GM06990 (cell line): Measurements from ENCODE around the gene KCNK4.

ENCODE experiments used
- DNase-seq: peaks from one replicate; pipeline ENCODE4 v3.0.0-alpha.2; 2011; ENCODE audit not compliant: insufficient read length; ENCODE audit errors: extremely low read depth
- H3K27me3 ChIP-seq: replicated peaks from 2 replicates; pipeline ENCODE4 v1.6.0; 2011; ENCODE audit warnings: low read length; ENCODE audit not compliant: control insufficient read depth, insufficient read depth
- H3K36me3 ChIP-seq: 2 replicates; pipeline ENCODE4 v1.5.1; 2011; ENCODE audit warnings: low read length; ENCODE audit not compliant: control insufficient read depth, insufficient read depth
- H3K4me3 ChIP-seq: replicated peaks from 2 replicates; pipeline ENCODE4 v1.5.1; 2011; ENCODE audit warnings: low read depth, mild to moderate bottlenecking, control low read depth, low read length
- CTCF ChIP-seq: IDR thresholded peaks from 2 replicates; pipeline ENCODE4 v1.5.1; 2011; ENCODE audit warnings: low read length, control low read depth, mild to moderate bottlenecking, inconsistent platforms; ENCODE audit not compliant: insufficient read depth, poor library complexity, severe bottlenecking

Gene KCNK4

GRCh38 chr11:64296236-64296635, 5.1 kb downstream of the KCNK4 start:
- Histone ChIP-seq H3K36me3 (no peaks in the 10 kb centered on the region), H3K4me3 (no peak overlapping the region), H3K27me3 (peaks cover 5% of the 10 kb centered on the region)
- TF ChIP-seq CTCF: no peak
- no peak for DNase-seq

DNA sequence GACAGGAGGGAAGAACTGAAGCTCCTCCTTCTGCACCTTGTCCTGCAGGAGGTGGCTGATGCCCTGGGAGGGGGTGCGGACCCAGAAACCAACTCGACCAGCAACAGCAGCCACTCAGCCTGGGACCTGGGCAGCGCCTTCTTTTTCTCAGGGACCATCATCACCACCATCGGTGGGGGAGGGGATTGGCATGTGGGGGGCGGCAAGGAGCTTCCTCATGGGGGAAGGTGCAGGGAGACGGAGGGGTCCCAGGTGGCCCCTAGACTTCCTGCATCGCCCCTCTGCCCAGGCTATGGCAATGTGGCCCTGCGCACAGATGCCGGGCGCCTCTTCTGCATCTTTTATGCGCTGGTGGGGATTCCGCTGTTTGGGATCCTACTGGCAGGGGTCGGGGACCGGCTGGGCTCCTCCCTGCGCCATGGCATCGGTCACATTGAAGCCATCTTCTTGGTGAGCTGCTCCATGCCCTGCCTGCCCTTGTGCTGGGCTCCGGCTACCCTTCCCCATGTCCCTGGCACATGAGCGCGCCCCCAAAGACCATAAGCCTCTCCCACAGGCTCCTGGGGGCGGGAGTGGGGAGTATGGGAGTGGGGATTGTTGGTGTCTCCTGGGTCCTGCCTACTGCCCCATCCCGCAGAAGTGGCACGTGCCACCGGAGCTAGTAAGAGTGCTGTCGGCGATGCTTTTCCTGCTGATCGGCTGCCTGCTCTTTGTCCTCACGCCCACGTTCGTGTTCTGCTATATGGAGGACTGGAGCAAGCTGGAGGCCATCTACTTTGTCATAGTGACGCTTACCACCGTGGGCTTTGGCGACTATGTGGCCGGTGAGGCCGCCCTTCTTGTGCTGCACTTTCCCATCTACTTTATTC, 6.0 kb downstream of the KCNK4 start:
- peaks cover 5% of the 10 kb centered on the region for H3K27me3 ChIP-seq

DNA sequence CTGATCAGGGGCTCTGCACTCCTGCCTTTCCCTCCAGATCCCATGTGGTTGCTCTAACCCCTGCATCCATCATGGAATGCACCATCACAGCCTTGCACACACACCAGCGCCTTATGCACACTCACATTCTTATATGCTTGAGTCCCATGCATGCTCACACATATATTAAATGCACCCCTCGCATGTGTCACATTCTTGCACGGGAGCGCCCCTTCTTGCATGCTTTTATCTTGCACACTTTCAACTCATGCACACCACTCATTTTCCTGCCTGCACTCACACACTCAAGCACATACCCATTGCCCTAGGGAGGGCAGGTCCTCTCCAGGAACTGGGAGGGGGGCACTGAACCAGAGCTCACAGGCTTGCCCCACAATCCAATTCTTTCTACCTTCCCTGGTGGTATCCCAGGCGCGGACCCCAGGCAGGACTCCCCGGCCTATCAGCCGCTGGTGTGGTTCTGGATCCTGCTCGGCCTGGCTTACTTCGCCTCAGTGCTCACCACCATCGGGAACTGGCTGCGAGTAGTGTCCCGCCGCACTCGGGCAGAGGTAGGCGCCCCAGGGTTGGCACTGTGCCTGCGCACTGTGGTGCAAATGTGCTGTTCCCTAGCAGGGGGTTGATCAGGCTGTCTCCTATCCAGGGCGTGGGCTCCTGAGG, 6.7 kb downstream of the KCNK4 start:
- peaks cover 5% of the 10 kb centered on the region for H3K27me3 ChIP-seq
- TF ChIP-seq CTCF: no peak
- no peaks in the 10 kb centered on the region for H3K36me3 ChIP-seq
- no peak overlapping the region for H3K4me3 ChIP-seq
- no peak for DNase-seq

More for the DNA sequence above, 6.0 kb downstream of the KCNK4 start:
- DNase-seq: no peak
- no peaks in the 10 kb centered on the region for H3K36me3 ChIP-seq
- TF ChIP-seq CTCF: no peak
- no peak overlapping the region for H3K4me3 ChIP-seq

DNA sequence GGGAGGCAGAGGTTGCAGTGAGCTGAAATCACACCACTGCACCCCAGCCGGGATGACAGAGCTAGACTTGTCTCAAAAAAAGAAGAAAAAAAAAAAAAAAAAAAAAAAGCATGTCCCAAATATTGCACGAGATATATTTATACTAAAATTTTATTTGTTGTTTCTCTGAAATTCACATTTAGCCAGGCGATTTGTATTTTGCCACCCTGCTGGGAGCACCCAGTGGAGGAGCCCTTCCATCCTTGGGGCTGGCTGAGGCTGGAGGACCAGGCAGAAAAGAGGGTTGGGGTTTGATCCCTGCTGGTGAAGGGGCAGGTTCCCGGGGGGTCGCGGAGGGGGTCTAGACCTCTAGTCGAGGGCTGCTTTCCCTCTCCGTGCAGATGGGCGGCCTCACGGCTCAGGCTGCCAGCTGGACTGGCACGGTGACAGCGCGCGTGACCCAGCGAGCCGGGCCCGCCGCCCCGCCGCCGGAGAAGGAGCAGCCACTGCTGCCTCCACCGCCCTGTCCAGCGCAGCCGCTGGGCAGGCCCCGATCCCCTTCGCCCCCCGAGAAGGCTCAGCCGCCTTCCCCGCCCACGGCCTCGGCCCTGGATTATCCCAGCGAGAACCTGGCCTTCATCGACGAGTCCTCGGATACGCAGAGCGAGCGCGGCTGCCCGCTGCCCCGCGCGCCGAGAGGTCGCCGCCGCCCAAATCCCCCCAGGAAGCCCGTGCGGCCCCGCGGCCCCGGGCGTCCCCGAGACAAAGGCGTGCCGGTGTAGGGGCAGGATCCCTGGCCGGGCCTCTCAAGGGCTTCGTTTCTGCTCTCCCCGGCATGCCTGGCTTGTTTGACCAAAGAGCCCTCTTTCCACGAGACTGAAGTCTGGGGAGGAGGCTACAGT, 8.1 kb downstream of the KCNK4 start:
- H3K4me3 ChIP-seq: no peak overlapping the region
- no peak for TF ChIP-seq CTCF
- H3K36me3 ChIP-seq: no peaks in the 10 kb centered on the region
- peaks cover 5% of the 10 kb centered on the region for H3K27me3 ChIP-seq
- DNase-seq: peak; percentile 9

DNA sequence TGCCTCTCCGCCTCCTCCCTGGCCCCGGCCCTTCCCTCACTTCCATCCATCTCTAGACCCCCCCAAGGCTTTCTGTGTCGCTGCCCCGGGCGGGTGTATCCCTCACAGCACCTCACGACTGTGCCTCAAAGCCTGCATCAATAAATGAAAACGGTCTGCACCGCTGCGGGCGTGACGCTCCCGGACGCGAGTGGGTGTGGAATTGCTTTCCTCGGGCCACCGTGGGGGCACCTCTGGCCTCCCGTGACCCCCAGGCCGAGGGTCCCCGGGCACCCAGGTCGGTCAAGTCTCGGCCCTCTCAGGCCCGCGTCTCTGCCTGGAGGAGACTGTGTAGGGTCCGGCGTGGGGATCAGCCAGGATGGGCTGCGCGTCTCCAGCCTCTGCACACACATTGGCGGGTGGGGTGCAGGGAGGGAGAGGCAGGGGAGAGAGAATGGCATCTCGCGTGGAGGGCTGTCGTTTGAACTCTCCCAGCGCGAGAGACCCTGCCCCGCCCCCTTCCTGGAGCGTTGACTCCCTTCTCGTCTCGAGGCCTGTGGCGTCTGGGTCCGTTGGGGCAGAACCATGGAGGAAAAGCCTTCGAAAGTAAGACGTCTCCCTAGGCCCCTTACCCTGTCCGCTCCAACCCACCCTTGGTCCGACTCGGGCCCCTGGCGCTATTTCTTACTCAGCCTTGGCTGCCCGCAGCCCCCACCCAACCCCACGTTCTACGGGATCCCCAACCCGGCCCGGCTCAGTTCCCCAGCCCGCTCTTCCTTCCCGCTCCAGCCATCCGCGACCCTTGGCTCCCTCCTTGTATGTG, 8.9 kb downstream of the KCNK4 start, which contains the start of gene CATSPERZ:
Gene CATSPERZ (plus strand): TSS at position 512 of the 802 bp plus-strand sequence. CDS start 53 bp downstream, at position 565.
- H3K27me3 ChIP-seq: peaks cover 3% of the 10 kb centered on the region
- no peaks in the 10 kb centered on the region for H3K36me3 ChIP-seq
- H3K4me3 ChIP-seq: peak within 1 kb of the TSS; percentile 25
- TF ChIP-seq CTCF: peak; percentile 21
- DNase-seq: peak; percentile 9
